Transverse colon (tissue), 4 donors: ENCODE results near the gene HOXB4. TPM values are rescaled to one million over a fixed set of nuclear protein-coding genes. Genes with fewer than 3 reads are reported as not detected.

Experiments used
- DNase-seq: peaks from one replicate; pipeline ENCODE4 v3.0.0-alpha.2; 2019
- H3K27ac ChIP-seq, 4 donors: fragments of 200-600 bp; sonication (generic); 2 replicates each; pipeline ENCODE4 v1.5.1; 2016 to 2018; ENCODE audit warnings: inconsistent platforms in 4 of 4
- H3K27me3 ChIP-seq: fragments of 200-600 bp; sonication (generic); 2 replicates; pipeline ENCODE4 v1.5.1; 2017; ENCODE audit warnings: inconsistent platforms
- H3K36me3 ChIP-seq, 4 donors: fragments of 200-600 bp; sonication (generic); 2 replicates each; pipeline ENCODE4 v1.5.1; 2017 to 2019; ENCODE audit warnings: inconsistent platforms in 4 of 4
- H3K4me1 ChIP-seq, 4 donors: fragments of 200-600 bp; sonication (generic); 2 replicates each; pipeline ENCODE4 v1.5.1; 2017 to 2020; ENCODE audit warnings: inconsistent platforms in 4 of 4
- H3K4me3 ChIP-seq, 4 donors: fragments of 200-600 bp; sonication (generic); 1 replicate in 1 of 4; 2 replicates in 3 of 4; pipeline versions ENCODE4 v1.5.1 to v1.6.1; 2017 to 2019; ENCODE audit warnings: inconsistent platforms in 4 of 4
- H3K9me3 ChIP-seq, 2 donors: fragments of 200-600 bp; sonication (generic); 2 replicates each; pipeline ENCODE4 v1.5.1; 2017 to 2019; ENCODE audit warnings: inconsistent platforms in 2 of 2
- EP300 ChIP-seq: sonication (generic); formaldehyde crosslinking; IDR thresholded peaks from one replicate; pipeline ENCODE4 v1.6.1; 2017; ENCODE audit warnings: antibody characterized with exemption, low read depth
- POLR2A ChIP-seq: fragments of 450-650 bp; IDR thresholded peaks from one replicate; pipeline ENCODE4 v1.6.1; 2016; ENCODE audit warnings: antibody characterized with exemption, mild to moderate bottlenecking, moderate library complexity
- POLR2AphosphoS5 ChIP-seq, 3 donors: sonication (generic); formaldehyde crosslinking; IDR thresholded peaks; one replicate each; pipeline ENCODE4 v1.6.1; 2016; ENCODE audit warnings: antibody characterized with exemption in 3 of 3
- WGBS, 2 donors: methylation state at CpG; one replicate each; pipeline ENCODE4 v1.1.5; 2018; ENCODE audit warnings: low coverage in 1 of 2; 5-methylcytosine and 5-hydroxymethylcytosine counted together
- in situ Hi-C, 4 donors: fragments of 200-750 bp; cut with MboI; loops; one replicate each; pipeline versions ENCODE4 v1.15.0 to v1.15.1; 2017; ENCODE audit warnings: low sequenced_read_pairs in 3 of 4, low pct_ligation_motif_present in 1 of 4, low pct_unique_long_range_greater_than_20kb in 1 of 4
- intact Hi-C: fragments of 100-400 bp; cut with DNase I; formaldehyde crosslinking; loops from one replicate; pipeline ENCODE4 v1.15.1; 2023; ENCODE audit warnings: low total_unique reads
- total RNA-seq, 4 donors: library from RNA; depleted of rRNA; stranded (reverse); fragments of >200 nt; gene quantifications; one replicate each; pipeline ENCODE4 v1.1.0, GENCODE V29; 2016
- TF ChIP-seq, protein P1 (sequence below), 5 experiments: fragments of 200-600 bp in 3 of 5; fragments of 450-650 bp in 2 of 5; sonication (generic) in 3 of 5; IDR thresholded peaks; 1 replicate in 2 of 5; 2 replicates in 3 of 5; pipeline ENCODE4 v1.5.1; 2016 to 2017; ENCODE audit warnings: antibody characterized with exemption in 5 of 5, inconsistent platforms in 3 of 5, mild to moderate bottlenecking in 2 of 5, moderate library complexity in 1 of 5

HOXB4 gene
- total RNA-seq, 4 donors from 2014 or later, result 1.9 to 4.8 (median 2.0) TPM; not detected in 1

DNA sequence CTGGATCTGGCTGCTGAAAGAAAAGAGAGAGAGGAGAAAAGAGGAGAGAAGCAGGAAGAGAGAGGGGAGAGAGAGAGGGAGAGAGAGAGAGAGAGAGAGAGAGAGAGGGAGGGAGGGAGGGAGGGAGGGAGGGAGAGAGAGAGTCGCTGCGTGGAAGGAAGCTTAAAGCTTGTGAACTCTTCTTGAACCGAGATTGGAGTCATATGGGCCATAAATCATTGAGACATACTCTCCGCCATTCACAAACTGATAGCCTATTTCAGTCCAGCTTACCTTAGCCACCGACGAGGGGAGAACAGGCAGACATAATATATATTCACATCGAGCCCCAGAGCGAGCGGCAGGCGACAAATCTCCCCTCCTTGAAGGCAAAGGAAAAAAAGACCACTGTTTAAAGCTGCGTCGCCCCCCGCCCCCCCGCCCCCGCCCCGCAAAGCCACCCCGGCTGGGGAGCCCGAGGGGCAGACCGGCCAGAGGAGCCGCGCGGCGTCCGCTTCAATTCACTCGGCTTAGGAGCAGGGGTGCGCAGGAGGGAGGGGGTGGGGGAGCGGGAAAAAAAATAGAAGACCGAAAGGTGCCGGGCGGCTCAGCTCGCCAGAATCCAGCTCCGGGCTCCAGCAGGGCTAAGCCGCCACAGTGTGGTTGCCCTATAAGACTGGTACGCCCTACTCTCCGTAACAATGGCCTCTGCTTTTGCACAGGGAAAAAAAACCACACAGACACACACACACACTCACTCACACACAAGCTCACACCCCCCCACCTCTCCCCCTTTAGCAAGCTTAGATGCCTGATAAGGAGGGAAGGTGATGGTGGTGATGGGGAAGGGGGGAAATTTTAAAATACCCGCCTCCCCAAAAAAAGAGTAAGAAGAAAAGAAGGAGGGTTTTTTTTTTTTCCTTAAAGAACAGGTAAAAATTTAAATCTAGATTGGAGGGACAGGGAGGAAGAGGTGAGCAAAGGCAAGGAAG is 22.6 kb downstream of the HOXB4 start:
- Histone ChIP-seq H3K36me3 (no peaks in the 10 kb centered on the region), H3K4me1 (peaks cover 30 to 82% (median 62%) of the 10 kb centered on the region in 4 donors), H3K4me3 (peak overlapping the region; percentile 26 to 54 (median 28)), H3K27ac (peak overlapping the region; percentile 89 to 95 (median 94)), H3K9me3 (no peaks in the 10 kb centered on the region), H3K27me3 (no peaks in the 10 kb centered on the region)
- in situ Hi-C loops (no loop called here), intact Hi-C loops (no loop called here)
- no peak for DNase-seq
- 35 to 47% methylated on average over 8 to 27 of the region's 36 CpGs for WGBS, 2 donors
- TF ChIP-seq EP300 (no peak), POLR2AphosphoS5 (IDR thresholded peaks at IDR 0.05) (peak in 2 of 3 donors; percentile 35 to 55), POLR2A (no peak)
- TF ChIP-seq, protein P1, sequence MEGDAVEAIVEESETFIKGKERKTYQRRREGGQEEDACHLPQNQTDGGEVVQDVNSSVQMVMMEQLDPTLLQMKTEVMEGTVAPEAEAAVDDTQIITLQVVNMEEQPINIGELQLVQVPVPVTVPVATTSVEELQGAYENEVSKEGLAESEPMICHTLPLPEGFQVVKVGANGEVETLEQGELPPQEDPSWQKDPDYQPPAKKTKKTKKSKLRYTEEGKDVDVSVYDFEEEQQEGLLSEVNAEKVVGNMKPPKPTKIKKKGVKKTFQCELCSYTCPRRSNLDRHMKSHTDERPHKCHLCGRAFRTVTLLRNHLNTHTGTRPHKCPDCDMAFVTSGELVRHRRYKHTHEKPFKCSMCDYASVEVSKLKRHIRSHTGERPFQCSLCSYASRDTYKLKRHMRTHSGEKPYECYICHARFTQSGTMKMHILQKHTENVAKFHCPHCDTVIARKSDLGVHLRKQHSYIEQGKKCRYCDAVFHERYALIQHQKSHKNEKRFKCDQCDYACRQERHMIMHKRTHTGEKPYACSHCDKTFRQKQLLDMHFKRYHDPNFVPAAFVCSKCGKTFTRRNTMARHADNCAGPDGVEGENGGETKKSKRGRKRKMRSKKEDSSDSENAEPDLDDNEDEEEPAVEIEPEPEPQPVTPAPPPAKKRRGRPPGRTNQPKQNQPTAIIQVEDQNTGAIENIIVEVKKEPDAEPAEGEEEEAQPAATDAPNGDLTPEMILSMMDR (IDR thresholded peaks at IDR 0.05), result peak in 2 of 5 experiments; percentile 34 to 71

DNA sequence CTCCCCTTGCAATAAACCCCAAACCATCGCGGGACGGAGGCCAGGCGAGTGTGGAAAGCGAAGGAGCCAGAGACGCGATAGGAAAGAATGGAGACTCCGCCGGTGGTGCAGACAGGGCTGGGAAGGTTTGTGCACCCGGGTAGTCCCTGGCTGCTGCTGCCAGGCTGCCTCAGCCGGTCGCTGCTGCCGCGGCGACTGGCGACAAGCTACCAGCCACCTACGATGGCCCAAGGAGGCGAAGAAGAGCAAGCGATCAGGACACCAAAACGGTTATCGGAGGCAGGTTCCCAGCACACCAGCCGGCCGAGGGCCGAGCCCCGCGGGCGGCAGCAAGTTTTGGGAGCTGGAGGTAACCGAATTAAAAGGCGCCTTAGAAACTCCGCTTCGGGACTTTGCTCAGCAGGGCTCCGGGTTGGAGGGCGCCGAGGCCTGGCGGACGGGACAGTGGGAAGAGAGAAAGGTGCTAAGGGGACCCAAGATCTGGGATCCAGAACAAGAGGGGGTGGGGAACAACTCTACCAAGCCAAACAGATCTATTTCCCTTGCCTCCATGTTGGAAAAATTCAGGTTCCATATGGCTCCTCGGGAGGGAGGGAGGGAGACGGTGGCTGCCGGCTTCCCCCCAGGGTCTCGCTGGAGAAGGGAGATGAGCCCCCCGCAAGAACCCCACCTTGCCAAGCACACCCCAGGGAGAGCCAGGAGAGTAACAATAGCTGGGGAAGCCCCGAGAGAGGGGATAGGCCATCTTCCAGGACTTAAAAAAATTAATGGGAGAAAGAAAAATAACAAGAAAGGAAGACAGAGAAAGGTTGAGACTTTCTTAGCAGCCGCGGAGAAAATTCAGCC is 23.5 kb downstream of the HOXB4 start:
- no peaks in the 10 kb centered on the region for H3K36me3 ChIP-seq
- no peaks in the 10 kb centered on the region for H3K9me3 ChIP-seq
- H3K4me1 ChIP-seq, result peaks cover 25 to 82% (median 53%) of the 10 kb centered on the region in 4 donors
- in situ Hi-C loops (no loop called here), intact Hi-C loops (no loop called here)
- TF ChIP-seq, protein P1 (IDR thresholded peaks at IDR 0.05), result no peak
- TF ChIP-seq POLR2AphosphoS5 (IDR thresholded peaks at IDR 0.05) (no peak), EP300 (no peak), POLR2A (no peak)
- peak overlapping the region; percentile 8 to 54 (median 23) for H3K4me3 ChIP-seq
- no peak for DNase-seq
- peak overlapping the region; percentile 89 to 95 (median 94) for H3K27ac ChIP-seq
- H3K27me3 ChIP-seq, result no peaks in the 10 kb centered on the region
- WGBS, 2 donors, result 70 to 71% methylated on average over 18 to 44 of the region's 44 CpGs

DNA sequence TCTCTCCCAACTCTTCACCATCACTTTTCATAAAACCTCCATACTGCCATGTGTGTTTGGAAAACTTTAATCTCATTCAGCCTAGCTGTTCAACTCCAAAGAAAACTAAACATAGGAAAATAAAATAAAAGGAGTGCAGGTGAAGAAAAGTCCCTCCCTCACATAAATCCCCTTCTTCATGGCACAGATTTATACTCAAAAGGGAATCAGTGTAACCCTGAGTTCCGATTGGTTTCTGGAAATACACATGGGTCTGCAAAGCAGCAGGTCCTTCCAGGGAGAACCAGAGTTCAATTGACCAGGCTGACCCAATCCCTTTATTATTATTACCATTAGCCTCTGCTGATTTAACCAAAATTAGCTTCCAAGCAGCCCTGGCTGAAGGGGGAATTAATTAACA is 24.3 kb downstream of the HOXB4 start:
- Histone ChIP-seq H3K4me3 (peak overlapping the region in 1 of 4 donors; percentile 54), H3K9me3 (no peaks in the 10 kb centered on the region), H3K36me3 (no peaks in the 10 kb centered on the region), H3K27me3 (no peaks in the 10 kb centered on the region), H3K4me1 (peaks cover 18 to 82% (median 48%) of the 10 kb centered on the region in 4 donors), H3K27ac (peak overlapping the region; percentile 89 to 95 (median 94))
- DNase-seq, result no peak
- TF ChIP-seq, protein P1 (IDR thresholded peaks at IDR 0.05), result no peak
- no peak for TF ChIP-seq POLR2AphosphoS5 (IDR thresholded peaks at IDR 0.05)
- TF ChIP-seq EP300, result no peak
- TF ChIP-seq POLR2A, result no peak
- in situ Hi-C loops, result no loop called here
- intact Hi-C loops, result no loop called here
- 61 to 67% methylated on average over 1 of the region's 1 CpG for WGBS, 2 donors

DNA sequence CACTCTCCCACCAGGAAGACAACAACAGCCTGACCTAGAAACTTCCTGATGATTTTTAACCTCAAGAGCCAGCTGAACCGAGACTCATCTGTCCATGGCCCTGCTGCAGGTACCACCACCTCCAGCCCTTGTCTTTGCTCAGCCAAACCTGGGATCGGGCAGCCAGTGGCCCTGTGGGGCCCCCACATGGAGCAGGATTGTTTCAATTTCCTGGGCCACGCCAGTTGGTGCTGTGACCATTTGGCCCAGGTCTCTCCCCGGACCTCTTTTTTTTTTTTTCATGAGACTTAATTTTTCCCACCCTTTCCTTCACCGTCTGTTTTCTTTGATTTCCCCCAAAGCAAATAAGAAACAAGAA is 25.0 kb downstream of the HOXB4 start:
- TF ChIP-seq EP300 (no peak), POLR2AphosphoS5 (IDR thresholded peaks at IDR 0.05) (no peak), POLR2A (no peak)
- no peaks in the 10 kb centered on the region for H3K36me3 ChIP-seq
- peak overlapping the region; percentile 89 to 95 (median 94) for H3K27ac ChIP-seq
- intact Hi-C loops (no loop called here), in situ Hi-C loops (no loop called here)
- peak overlapping the region in 1 of 4 donors; percentile 26 for H3K4me3 ChIP-seq
- no peaks in the 10 kb centered on the region for H3K27me3 ChIP-seq
- H3K9me3 ChIP-seq, result no peaks in the 10 kb centered on the region
- H3K4me1 ChIP-seq, result peaks cover 22 to 82% (median 45%) of the 10 kb centered on the region in 4 donors
- 42 to 69% methylated on average over 2 to 5 of the region's 5 CpGs for WGBS, 2 donors
- no peak for DNase-seq
